Ovary (tissue), 3 donors: Measurements from ENCODE around the gene TMEM82.

ENCODE experiments used
- EP300 ChIP-seq: sonication (generic); formaldehyde crosslinking; IDR thresholded peaks from one replicate; pipeline ENCODE4 v1.6.1; 2017; ENCODE audit warnings: antibody characterized with exemption
- POLR2A ChIP-seq: fragments of 450-650 bp; IDR thresholded peaks from one replicate; pipeline ENCODE4 v1.6.1; 2017; ENCODE audit warnings: antibody characterized with exemption, mild to moderate bottlenecking, moderate library complexity
- TF ChIP-seq, protein P1 (sequence below), 3 donors: fragments of 450-650 bp in 2 of 3; fragments of 200-600 bp in 1 of 3; IDR thresholded peaks; one replicate each; pipeline versions ENCODE4 v1.5.1 to v1.8.0; 2016 to 2022; ENCODE audit warnings: antibody characterized with exemption in 3 of 3, mild to moderate bottlenecking in 1 of 3
- donor health status: DM: no; HTN: no; CAD: no.

DNA sequence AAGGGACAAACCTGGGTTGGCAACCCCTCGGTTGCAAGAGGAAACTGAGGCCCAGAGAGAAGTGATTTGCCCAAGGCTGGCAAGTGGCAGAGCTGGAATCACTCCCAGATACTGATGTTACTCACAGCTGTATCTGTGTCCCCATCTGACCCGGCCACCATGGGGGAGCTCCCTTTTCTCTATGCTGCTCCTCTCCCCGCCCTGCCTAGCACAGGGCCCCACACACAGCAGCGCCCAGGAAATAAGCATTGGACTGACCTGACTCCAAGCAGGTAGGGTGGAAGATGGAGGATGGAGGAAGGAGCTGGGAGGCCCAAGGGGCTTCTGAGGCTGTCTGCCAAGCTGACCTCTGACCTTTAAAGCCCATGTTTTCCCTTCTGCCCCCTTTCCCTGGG lies 13.3 kb downstream of the TMEM82 start:
- TF ChIP-seq, protein P1, sequence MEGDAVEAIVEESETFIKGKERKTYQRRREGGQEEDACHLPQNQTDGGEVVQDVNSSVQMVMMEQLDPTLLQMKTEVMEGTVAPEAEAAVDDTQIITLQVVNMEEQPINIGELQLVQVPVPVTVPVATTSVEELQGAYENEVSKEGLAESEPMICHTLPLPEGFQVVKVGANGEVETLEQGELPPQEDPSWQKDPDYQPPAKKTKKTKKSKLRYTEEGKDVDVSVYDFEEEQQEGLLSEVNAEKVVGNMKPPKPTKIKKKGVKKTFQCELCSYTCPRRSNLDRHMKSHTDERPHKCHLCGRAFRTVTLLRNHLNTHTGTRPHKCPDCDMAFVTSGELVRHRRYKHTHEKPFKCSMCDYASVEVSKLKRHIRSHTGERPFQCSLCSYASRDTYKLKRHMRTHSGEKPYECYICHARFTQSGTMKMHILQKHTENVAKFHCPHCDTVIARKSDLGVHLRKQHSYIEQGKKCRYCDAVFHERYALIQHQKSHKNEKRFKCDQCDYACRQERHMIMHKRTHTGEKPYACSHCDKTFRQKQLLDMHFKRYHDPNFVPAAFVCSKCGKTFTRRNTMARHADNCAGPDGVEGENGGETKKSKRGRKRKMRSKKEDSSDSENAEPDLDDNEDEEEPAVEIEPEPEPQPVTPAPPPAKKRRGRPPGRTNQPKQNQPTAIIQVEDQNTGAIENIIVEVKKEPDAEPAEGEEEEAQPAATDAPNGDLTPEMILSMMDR (IDR thresholded peaks at IDR 0.05), result no peak
- TF ChIP-seq POLR2A (no peak), EP300 (no peak)
